HepG2 (cell line): ENCODE data around the gene CACNG4. TPM values are rescaled to one million over a fixed set of nuclear protein-coding genes. Genes with fewer than 3 reads are reported as not detected.

Source experiments
- GFI1 ChIP-seq: sonication (generic); formaldehyde crosslinking; IDR thresholded peaks from 2 replicates; pipeline ENCODE4 v1.5.0; 2020; ENCODE audit warnings: missing genetic modification reagents, mild to moderate bottlenecking, borderline replicate concordance
- PAF1 ChIP-seq: IDR thresholded peaks from 2 replicates; pipeline ENCODE4 v1.6.1; 2016; ENCODE audit warnings: missing genetic modification reagents, missing compliant biosample characterization
- PATZ1 ChIP-seq: sonication (generic); formaldehyde crosslinking; IDR thresholded peaks from 2 replicates; pipeline ENCODE4 v1.4.0; 2020; ENCODE audit warnings: missing genetic modification reagents
- SOX13 ChIP-seq, 3 experiments: fragments of 450-650 bp in 1 of 3; sonication (generic) in 1 of 3; formaldehyde crosslinking in 1 of 3; IDR thresholded peaks in 2 of 3; conservative IDR thresholded peaks in 1 of 3; 2 replicates each; pipeline versions ENCODE4 v1.5.0 to v1.6.1; 2016 to 2020; ENCODE audit warnings: antibody characterized with exemption in 1 of 3, mild to moderate bottlenecking in 1 of 3, missing compliant biosample characterization in 1 of 3, missing genetic modification reagents in 1 of 3, moderate library complexity in 1 of 3
- WIZ ChIP-seq: sonication (generic); formaldehyde crosslinking; IDR thresholded peaks from 2 replicates; pipeline ENCODE4 v1.5.1; 2020; ENCODE audit warnings: mild to moderate bottlenecking, missing genetic modification reagents
- ZBTB40 ChIP-seq, 2 experiments: fragments of 450-650 bp in 1 of 2; sonication (generic) in 1 of 2; formaldehyde crosslinking in 1 of 2; IDR thresholded peaks; 2 replicates each; pipeline versions ENCODE4 v1.6.1 to v1.8.0; 2016 to 2022; ENCODE audit warnings: antibody characterized with exemption in 1 of 2, mild to moderate bottlenecking in 1 of 2, missing genetic modification reagents in 1 of 2
- ZBTB44 ChIP-seq: sonication (generic); formaldehyde crosslinking; IDR thresholded peaks from 2 replicates; pipeline ENCODE4 v1.4.0; 2020; ENCODE audit warnings: missing genetic modification reagents
- ZNF484 ChIP-seq: sonication (generic); formaldehyde crosslinking; IDR thresholded peaks from 2 replicates; pipeline ENCODE4 v1.5.1; 2020; ENCODE audit warnings: mild to moderate bottlenecking, low read depth, missing genetic modification reagents, borderline replicate concordance
- polyA plus RNA-seq, 8 experiments: library from polyadenylated mRNA; depleted of rRNA in 3 of 8; stranded (reverse) in 7 of 8; unstranded in 1 of 8; fragments of >200 nt; fragmentation: Illumina TruSeq in 4 of 8; extraction: Trizol in 4 of 8; gene quantifications; 2 replicates each; pipeline versions ENCODE4 v1.2.1 to v1.2.3, GENCODE V29; 2011 to 2016; ENCODE audit warnings: low read depth in 4 of 8, missing spikeins in 1 of 8, mixed read lengths in 1 of 8; ENCODE audit not compliant: insufficient read depth in 1 of 8
- total RNA-seq, 5 experiments: library from RNA; depleted of rRNA; stranded (reverse); fragments of >200 nt; fragmentation: Illumina TruSeq; extraction: Trizol; gene quantifications; 2 replicates each; pipeline ENCODE4 v1.2.3, GENCODE V29; 2016; ENCODE audit warnings: low read depth in 1 of 5

CACNG4 gene
- total and polyA plus RNA-seq, 2 of the 13 experiments (the other 11 are each of a cell fraction or from before 2014, with no cell fraction given) = 0.09 TPM

GRCh38 chr17:66957951-66958579 is 6.4 kb upstream of the CACNG4 start (continued):
- no peak for TF ChIP-seq ZBTB40 (IDR thresholded peaks at IDR 0.05)
- peak; percentile 51; the same call in 1 of the 2 replicates for TF ChIP-seq ZBTB40 (CRISPR knock-in tag; IDR thresholded peaks at IDR 0.05)
- TF ChIP-seq WIZ = no peak
- no peak for TF ChIP-seq PAF1 (CRISPR knock-in tag)
- peak; percentile 61; the same call in 1 of the 2 replicates for TF ChIP-seq GFI1 (CRISPR knock-in tag)
- no peak for TF ChIP-seq ZBTB44
- TF ChIP-seq ZNF484 (CRISPR knock-in tag) = 0 out of 2 replicates have a peak, but pooled peaks have one; percentile 22
- TF ChIP-seq SOX13 (IDR thresholded peaks at IDR 0.05) = 0 out of 2 replicates have a peak, but pooled peaks have one; percentile 12
- TF ChIP-seq SOX13 (CRISPR knock-in tag; conservative IDR thresholded peaks at IDR 0.05 in 1 of 2, IDR thresholded peaks at IDR 0.05 in 1 of 2) = peak in 1 of 2 experiments; percentile 16; a peak in 1 of 4 replicates
- peak; percentile 18 for TF ChIP-seq PATZ1 (CRISPR knock-in tag)
